ENCODE measurements around the gene CCNG2. TPM values are rescaled to one million over a fixed set of nuclear protein-coding genes. Genes with fewer than 3 reads are reported as not detected.

CCNG2 gene
- total RNA-seq, 1 experiment from 2014 or later, result 10.6 TPM

- H3K14ac ChIP-seq (ENCODE audit: insufficient read depth, low read length), result no peak overlapping the region
- H2BK12ac ChIP-seq (ENCODE audit: insufficient read length, low read depth, low read length), result no peak overlapping the region
- no peak overlapping the region for H2BK20ac ChIP-seq (ENCODE audit: low read depth, low read length, poor library complexity, severe bottlenecking)
- no peak overlapping the region for H2AFZ ChIP-seq (ENCODE audit: low read length)
- Mint-ChIP-seq H3K4me3 (no peak overlapping the region), H3K4me1 (peaks cover 23 to 38% of the 10 kb centered on the region in 2 experiments), H3K27me3 (ENCODE audit: low read depth) (peaks cover 2% of the 10 kb centered on the region), H3K36me3 (ENCODE audit: insufficient read depth in 1 of 3, low read depth in 3 of 3) (no peaks in the 10 kb centered on the region; a peak in 1 of 7 replicates), H3K27ac (no peak overlapping the region), H3K9me3 (peaks cover 3 to 11% of the 10 kb centered on the region in 2 experiments; a peak in 2 of 5 replicates)
- no peak overlapping the region for H2BK5ac ChIP-seq (ENCODE audit: insufficient read length, low read length)
- H2BK120ac ChIP-seq (ENCODE audit: low read depth, low read length, poor library complexity, severe bottlenecking), result no peak overlapping the region
- no peak overlapping the region for H3K27ac ChIP-seq (ENCODE audit: insufficient read length, low read depth, low read length)
- no peak overlapping the region for H3K18ac ChIP-seq (ENCODE audit: insufficient read length, low read depth, low read length)
- H3K79me2 ChIP-seq (ENCODE audit: insufficient read depth, low read length), result no peaks in the 10 kb centered on the region
- H3K9ac ChIP-seq (ENCODE audit: extremely low read depth, insufficient read length, low read length), result no peak overlapping the region
- no peaks in the 10 kb centered on the region for H4K20me1 ChIP-seq (ENCODE audit: control insufficient read depth, insufficient read depth, insufficient read length)
- no peak overlapping the region for H4K91ac ChIP-seq (ENCODE audit: insufficient read length, low read depth, low read length)
- no peak overlapping the region for H3T11ph ChIP-seq (ENCODE audit: low read length)
- no peaks in the 10 kb centered on the region for H3K9me3 ChIP-seq (ENCODE audit: control insufficient read depth, low read depth, low read length)
- no peaks in the 10 kb centered on the region for H3K23me2 ChIP-seq (ENCODE audit: insufficient read length, low read depth, low read length, poor library complexity, severe bottlenecking)
- no CpG with 5 or more reads among the region's 8 CpGs for WGBS (ENCODE audit: extremely low coverage, insufficient read length, low lambda C conversion rate)
- H3K4me1 ChIP-seq (ENCODE audit: insufficient read depth, low read length), result peaks cover 2% of the 10 kb centered on the region; the same call in 1 of the 2 replicates
- H2BK15ac ChIP-seq (ENCODE audit: low read depth, low read length), result no peak overlapping the region
- no peak for TF ChIP-seq CTCF (conservative IDR thresholded peaks at IDR 0.05)
- no peak overlapping the region for H3K23ac ChIP-seq (ENCODE audit: insufficient read length, low read depth, low read length)
- H4K5ac ChIP-seq (ENCODE audit: insufficient read length, low read depth, low read length), result no peak overlapping the region
- no peak overlapping the region for H3K4ac ChIP-seq (ENCODE audit: low read depth, low read length)
- no peaks in the 10 kb centered on the region for H3K27me3 ChIP-seq (ENCODE audit: insufficient read depth, low read length)
- no peak overlapping the region for H3K56ac ChIP-seq (ENCODE audit: insufficient read length, low read depth, low read length)
- H3K4me2 ChIP-seq (ENCODE audit: insufficient read depth, insufficient read length, low read length), result no peak overlapping the region
- DNase-seq, result no peak
- no peak overlapping the region for H4K8ac ChIP-seq (replicated peaks; ENCODE audit: insufficient read length, low read depth, low read length)
- H3K79me1 ChIP-seq (ENCODE audit: insufficient read depth, low read depth, low read length, poor library complexity, severe bottlenecking), result no peaks in the 10 kb centered on the region
- no peak overlapping the region for H2AK5ac ChIP-seq (ENCODE audit: insufficient read length, low read length)
Observed at GRCh38 chr4:77125961-77126360, 31.0 kb upstream of the CCNG2 start.

Data from H9 (cell line).